ENCODE measurements around the gene TMEM61. TPM values are rescaled to one million over a fixed set of nuclear protein-coding genes. Genes with fewer than 3 reads are reported as not detected.
A peak's percentile ranks its signal among the peaks of the same experiment; 100 is the strongest.

TMEM61 gene
- total RNA-seq, 1 experiment from 2014 or later: not detected

DNA sequence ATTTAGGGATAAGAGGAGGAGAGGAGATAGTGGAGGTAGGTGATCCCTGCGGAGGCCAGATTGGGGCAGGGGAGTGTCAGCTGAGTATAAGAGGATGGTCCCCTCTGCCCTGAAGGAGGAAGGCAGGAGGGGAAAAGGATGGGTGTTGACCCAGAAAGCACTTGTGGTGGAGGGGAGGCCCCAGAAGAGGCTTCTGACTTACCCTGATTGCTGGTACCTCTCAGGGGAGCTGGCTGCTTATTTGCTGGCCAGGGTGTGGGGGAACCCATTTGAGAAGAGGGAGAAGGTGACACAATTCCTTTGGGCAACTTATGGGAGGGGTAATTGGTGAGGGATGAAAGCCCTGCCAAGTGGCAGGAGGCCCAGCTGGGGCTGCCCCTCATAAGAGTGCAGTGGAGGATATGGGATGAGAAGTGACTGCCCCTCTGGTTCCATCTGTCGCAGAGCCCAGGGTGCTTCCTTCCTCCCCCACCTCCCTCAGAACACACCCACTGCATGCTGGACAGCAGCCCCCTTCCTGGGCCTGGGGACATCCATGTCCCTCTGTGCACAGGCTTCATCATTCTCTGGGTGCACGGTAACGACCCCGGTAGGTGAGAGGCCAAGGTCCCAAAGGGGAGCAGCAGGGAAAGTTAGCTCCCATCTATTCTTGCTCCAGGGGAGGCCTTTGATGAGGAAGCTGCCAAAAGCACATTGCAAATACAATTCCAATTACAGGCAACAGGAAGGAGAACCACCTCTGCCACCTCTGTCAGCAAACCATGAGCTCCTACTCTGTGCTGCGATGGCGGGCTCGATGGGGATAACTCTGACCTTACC is 57.5 kb downstream of the TMEM61 start:
- no peak for DNase-seq
- Mint-ChIP-seq H3K4me1 (ENCODE audit: low read depth, unreplicated experiment) (peaks cover 21% of the 10 kb centered on the region), H3K27ac (ENCODE audit: unreplicated experiment) (peak overlapping the region; percentile 72), H3K27me3 (ENCODE audit: insufficient read depth, unreplicated experiment) (no peaks in the 10 kb centered on the region), H3K4me3 (ENCODE audit: unreplicated experiment) (no peak overlapping the region), H3K9me3 (ENCODE audit: unreplicated experiment) (no peaks in the 10 kb centered on the region), H3K36me3 (ENCODE audit: insufficient read depth, unreplicated experiment) (peaks cover 12% of the 10 kb centered on the region)
- intact Hi-C loops (cut with micrococcal nuclease; ENCODE audit: unreplicated experiment): no loop called here
- Histone ChIP-seq H3K4me1 (peaks cover 9% of the 10 kb centered on the region), H3K9me3 (no peaks in the 10 kb centered on the region), H3K4me3 (ENCODE audit: low read depth, low read length) (no peak overlapping the region), H3K36me3 (ENCODE audit: control insufficient read depth, insufficient read depth, low read length) (no peaks in the 10 kb centered on the region), H3K27me3 (replicated peaks; ENCODE audit: control insufficient read depth, insufficient read depth, low read length) (no peaks in the 10 kb centered on the region)
- BruUV-seq (replicated peaks): no TSS peak
- ChIA-PET CTCF (interaction anchor here (1.1 kb wide), 1 partner anchor 16 kb away, joined by 4 read pairs; no protein-coding TSS in a partner anchor), POLR2A (interaction anchor here (0.7 kb wide), 1 partner anchor 16 kb away, joined by 3 read pairs; no protein-coding TSS in a partner anchor)
- TF ChIP-seq, protein P1, sequence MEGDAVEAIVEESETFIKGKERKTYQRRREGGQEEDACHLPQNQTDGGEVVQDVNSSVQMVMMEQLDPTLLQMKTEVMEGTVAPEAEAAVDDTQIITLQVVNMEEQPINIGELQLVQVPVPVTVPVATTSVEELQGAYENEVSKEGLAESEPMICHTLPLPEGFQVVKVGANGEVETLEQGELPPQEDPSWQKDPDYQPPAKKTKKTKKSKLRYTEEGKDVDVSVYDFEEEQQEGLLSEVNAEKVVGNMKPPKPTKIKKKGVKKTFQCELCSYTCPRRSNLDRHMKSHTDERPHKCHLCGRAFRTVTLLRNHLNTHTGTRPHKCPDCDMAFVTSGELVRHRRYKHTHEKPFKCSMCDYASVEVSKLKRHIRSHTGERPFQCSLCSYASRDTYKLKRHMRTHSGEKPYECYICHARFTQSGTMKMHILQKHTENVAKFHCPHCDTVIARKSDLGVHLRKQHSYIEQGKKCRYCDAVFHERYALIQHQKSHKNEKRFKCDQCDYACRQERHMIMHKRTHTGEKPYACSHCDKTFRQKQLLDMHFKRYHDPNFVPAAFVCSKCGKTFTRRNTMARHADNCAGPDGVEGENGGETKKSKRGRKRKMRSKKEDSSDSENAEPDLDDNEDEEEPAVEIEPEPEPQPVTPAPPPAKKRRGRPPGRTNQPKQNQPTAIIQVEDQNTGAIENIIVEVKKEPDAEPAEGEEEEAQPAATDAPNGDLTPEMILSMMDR (IDR thresholded peaks at IDR 0.05; ENCODE audit: insufficient read depth in 1 of 2, low read depth in 1 of 2, low read length in 1 of 2, severe bottlenecking in 1 of 2, unreplicated experiment in 1 of 2): no peak

DNA sequence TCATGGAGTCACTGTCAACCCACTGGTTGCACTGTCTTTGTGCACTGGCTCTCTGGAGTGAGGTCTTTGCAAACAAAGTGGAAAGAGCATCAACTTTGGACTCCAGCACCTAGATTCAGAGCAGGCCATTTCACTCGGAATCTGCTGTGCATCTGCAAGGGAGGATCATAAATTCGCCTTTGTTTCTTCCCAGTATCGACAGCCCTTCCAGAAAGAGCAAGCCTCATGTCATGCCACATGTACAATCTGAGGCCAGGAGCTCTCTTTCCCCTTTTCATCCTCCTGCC is 58.1 kb downstream of the TMEM61 start:
- no peaks in the 10 kb centered on the region for H3K9me3 ChIP-seq
- H3K4me3 ChIP-seq (ENCODE audit: low read depth, low read length): no peak overlapping the region; the same call in 1 of the 2 replicates
- TF ChIP-seq, protein P1 (IDR thresholded peaks at IDR 0.05; ENCODE audit: insufficient read depth in 1 of 2, low read depth in 1 of 2, low read length in 1 of 2, severe bottlenecking in 1 of 2, unreplicated experiment in 1 of 2): no peak
- POLR2A ChIA-PET: interaction anchor here (0.7 kb wide), 1 partner anchor 16 kb away, joined by 3 read pairs; no protein-coding TSS in a partner anchor
- DNase-seq: no peak
- no peaks in the 10 kb centered on the region for H3K27me3 Mint-ChIP-seq (ENCODE audit: insufficient read depth, unreplicated experiment)
- H3K27ac Mint-ChIP-seq (ENCODE audit: unreplicated experiment): peak overlapping the region; percentile 72
- no peaks in the 10 kb centered on the region for H3K27me3 ChIP-seq (replicated peaks; ENCODE audit: control insufficient read depth, insufficient read depth, low read length)
- intact Hi-C loops (cut with micrococcal nuclease; ENCODE audit: unreplicated experiment): no loop called here
- no peaks in the 10 kb centered on the region for H3K36me3 ChIP-seq (ENCODE audit: control insufficient read depth, insufficient read depth, low read length)
- no peaks in the 10 kb centered on the region for H3K9me3 Mint-ChIP-seq (ENCODE audit: unreplicated experiment)
- H3K36me3 Mint-ChIP-seq (ENCODE audit: insufficient read depth, unreplicated experiment): peaks cover 12% of the 10 kb centered on the region
- H3K4me1 Mint-ChIP-seq (ENCODE audit: low read depth, unreplicated experiment): peaks cover 15% of the 10 kb centered on the region
- peak overlapping the region; percentile 95 for H3K4me3 Mint-ChIP-seq (ENCODE audit: unreplicated experiment)
- H3K4me1 ChIP-seq: peaks cover 9% of the 10 kb centered on the region
- no TSS peak for BruUV-seq (replicated peaks)
- CTCF ChIA-PET: interaction anchor here (1.1 kb wide), 1 partner anchor 16 kb away, joined by 4 read pairs; no protein-coding TSS in a partner anchor

DNA sequence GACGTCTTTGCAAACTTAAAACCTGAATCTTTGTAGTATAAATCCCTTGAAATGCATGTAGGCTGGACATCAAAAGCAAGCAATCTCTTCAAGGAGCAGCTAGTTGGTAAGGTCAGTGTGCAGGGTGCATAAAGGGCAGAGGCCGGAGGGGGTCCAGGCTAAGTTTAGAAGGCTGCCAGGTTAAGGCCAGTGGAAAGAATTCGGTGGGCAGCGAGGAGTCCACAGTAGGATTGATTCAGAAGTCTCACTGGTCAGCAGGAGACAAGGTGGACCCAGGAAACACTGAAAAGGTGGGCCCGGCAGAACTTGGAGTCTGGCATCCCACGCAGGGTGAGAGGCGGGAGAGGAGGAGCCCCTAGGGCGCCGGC is 58.5 kb downstream of the TMEM61 start:
- ChIA-PET CTCF (interaction anchor here (1.1 kb wide), 1 partner anchor 17 kb away, joined by 4 read pairs; no protein-coding TSS in a partner anchor), POLR2A (interaction anchor here (0.7 kb wide), 1 partner anchor 17 kb away, joined by 3 read pairs; no protein-coding TSS in a partner anchor)
- Mint-ChIP-seq H3K27ac (ENCODE audit: unreplicated experiment) (peak overlapping the region; percentile 72), H3K27me3 (ENCODE audit: insufficient read depth, unreplicated experiment) (no peaks in the 10 kb centered on the region), H3K4me1 (ENCODE audit: low read depth, unreplicated experiment) (peaks cover 13% of the 10 kb centered on the region), H3K4me3 (ENCODE audit: unreplicated experiment) (peak overlapping the region; percentile 95), H3K36me3 (ENCODE audit: insufficient read depth, unreplicated experiment) (peaks cover 12% of the 10 kb centered on the region), H3K9me3 (ENCODE audit: unreplicated experiment) (no peaks in the 10 kb centered on the region)
- no peaks in the 10 kb centered on the region for H3K9me3 ChIP-seq
- intact Hi-C loops (cut with micrococcal nuclease; ENCODE audit: unreplicated experiment): no loop called here
- BruUV-seq (replicated peaks): no TSS peak
- no peak for DNase-seq
- peak overlapping the region; percentile 96 for H3K4me3 ChIP-seq (ENCODE audit: low read depth, low read length)
- peaks cover 1% of the 10 kb centered on the region; the same call in 1 of the 2 replicates for H3K36me3 ChIP-seq (ENCODE audit: control insufficient read depth, insufficient read depth, low read length)
- H3K27me3 ChIP-seq (replicated peaks; ENCODE audit: control insufficient read depth, insufficient read depth, low read length): no peaks in the 10 kb centered on the region
- TF ChIP-seq, protein P1 (IDR thresholded peaks at IDR 0.05; ENCODE audit: insufficient read depth in 1 of 2, low read depth in 1 of 2, low read length in 1 of 2, severe bottlenecking in 1 of 2, unreplicated experiment in 1 of 2): no peak
- H3K4me1 ChIP-seq: peaks cover 9% of the 10 kb centered on the region
